Neuron (in vitro differentiated cells): ENCODE data around the gene PTX4.
"Not testable (repeated sequence)": the region's sequence is repeated elsewhere in the genome, so short reads cannot be mapped to it uniquely, and the experiment has no call there.

Experiments used
- H2AFZ ChIP-seq: one replicate; pipeline ENCODE4 v1.6.1; 2013; ENCODE audit warnings: low read depth, mild to moderate bottlenecking, inconsistent platforms, low read length, moderate library complexity
- H3K27me3 ChIP-seq: one replicate; pipeline ENCODE4 v1.6.1; 2013; ENCODE audit warnings: low read length; ENCODE audit not compliant: insufficient read depth
- H3K36me3 ChIP-seq: one replicate; pipeline ENCODE4 v1.6.1; 2013; ENCODE audit warnings: low read length; ENCODE audit not compliant: insufficient read depth
- H3K4me1 ChIP-seq: one replicate; pipeline ENCODE4 v1.6.1; 2013; ENCODE audit warnings: low read length; ENCODE audit not compliant: insufficient read depth
- H3K4me3 ChIP-seq: 2 replicates; pipeline ENCODE4 v1.5.1; 2013; ENCODE audit warnings: mild to moderate bottlenecking, low read length, moderate library complexity
- H3K9me3 ChIP-seq: one replicate; pipeline ENCODE4 v1.6.1; 2013; ENCODE audit warnings: low read length

The PTX4 gene

DNA sequence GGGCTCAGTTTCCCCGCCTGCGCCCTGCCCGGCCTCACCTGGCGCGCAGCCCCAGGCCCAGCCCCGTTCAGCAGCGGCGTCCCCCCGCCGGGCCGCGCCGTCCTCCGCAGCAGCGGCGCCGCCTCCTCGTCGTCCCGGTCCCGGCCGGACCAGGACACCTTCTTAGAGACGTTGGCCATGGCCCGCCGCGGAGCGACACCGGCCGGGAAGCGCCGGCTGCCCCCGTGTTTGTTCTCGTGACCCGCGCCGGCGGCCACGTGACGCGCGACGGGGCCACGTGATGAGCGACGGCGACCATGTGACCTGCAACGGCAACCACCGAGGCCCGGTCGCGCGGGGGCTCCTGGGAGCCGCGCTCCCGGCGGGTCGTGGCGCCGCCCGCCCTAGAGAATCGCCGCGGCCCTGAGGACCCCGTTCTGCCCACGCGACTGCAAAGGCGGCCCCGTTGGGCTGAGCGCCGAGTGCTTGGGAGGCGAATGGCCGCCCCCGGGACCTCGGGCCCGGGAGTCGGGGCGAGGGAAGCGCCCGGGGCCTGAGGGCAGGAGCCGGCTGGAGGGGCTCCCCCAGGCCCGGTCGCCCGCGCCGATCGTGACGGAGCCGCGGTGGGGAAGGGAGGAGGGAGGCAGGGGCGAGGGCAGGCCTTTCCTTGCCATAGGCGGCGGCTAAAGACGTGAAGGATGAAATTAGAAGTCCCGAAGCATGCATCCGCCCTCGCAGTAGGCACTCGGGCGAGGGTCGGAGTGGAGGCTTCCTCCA is 13.8 kb downstream of the PTX4 start, which contains the start of gene CLCN7:
Gene CLCN7, minus strand, starts transcription at position 233 of the 756 bp plus-strand sequence. Its CDS starts 54 bp downstream, at position 179.
- Histone ChIP-seq H3K4me1 (peaks cover 12% of the 10 kb centered on the region), H3K9me3 (no peaks in the 10 kb centered on the region), H2AFZ (peak within 1 kb of the TSS; percentile 95), H3K36me3 (no peaks in the 10 kb centered on the region), H3K27me3 (no peaks in the 10 kb centered on the region), H3K4me3 (peak within 1 kb of the TSS; percentile 89)

DNA sequence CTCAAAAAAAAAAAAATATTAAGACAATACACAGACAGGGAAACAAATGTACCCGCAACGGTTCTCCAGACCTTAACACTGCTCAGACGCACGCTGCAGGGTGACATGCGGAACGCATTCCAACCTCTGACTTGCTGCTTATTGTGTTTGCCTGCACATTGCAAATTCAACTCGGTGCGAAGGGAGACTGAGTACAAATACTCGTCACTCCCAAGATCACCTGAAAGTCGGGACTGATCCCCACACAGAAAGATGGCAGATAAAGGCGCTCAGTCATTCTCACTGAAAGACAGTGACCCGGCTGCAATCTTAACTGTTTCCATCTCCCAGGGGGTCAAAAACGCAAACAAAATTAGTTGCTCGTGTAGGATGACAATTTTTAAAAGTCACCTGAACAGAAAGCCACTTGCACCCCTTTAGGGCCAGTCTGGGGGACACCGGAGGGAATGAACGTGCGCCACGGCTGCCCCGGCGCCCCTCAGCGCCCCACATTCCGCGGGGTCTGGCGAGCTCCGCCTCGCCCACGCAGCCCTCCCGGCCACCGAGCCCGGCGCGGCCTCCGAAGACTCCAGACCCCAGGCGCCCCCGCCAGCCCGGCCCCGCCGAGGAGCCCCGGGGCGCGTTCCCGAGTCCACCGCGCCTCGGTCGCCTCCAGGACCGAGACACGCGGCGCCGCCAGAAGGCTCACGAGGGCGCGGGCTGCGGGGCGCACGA is 14.5 kb downstream of the PTX4 start:
- peak overlapping the region; percentile 95 for H2AFZ ChIP-seq
- peak overlapping the region; percentile 89 for H3K4me3 ChIP-seq
- H3K4me1 ChIP-seq = peaks cover 12% of the 10 kb centered on the region
- H3K9me3 ChIP-seq = no peaks in the 10 kb centered on the region
- H3K27me3 ChIP-seq = no peaks in the 10 kb centered on the region
- H3K36me3 ChIP-seq = no peaks in the 10 kb centered on the region

DNA sequence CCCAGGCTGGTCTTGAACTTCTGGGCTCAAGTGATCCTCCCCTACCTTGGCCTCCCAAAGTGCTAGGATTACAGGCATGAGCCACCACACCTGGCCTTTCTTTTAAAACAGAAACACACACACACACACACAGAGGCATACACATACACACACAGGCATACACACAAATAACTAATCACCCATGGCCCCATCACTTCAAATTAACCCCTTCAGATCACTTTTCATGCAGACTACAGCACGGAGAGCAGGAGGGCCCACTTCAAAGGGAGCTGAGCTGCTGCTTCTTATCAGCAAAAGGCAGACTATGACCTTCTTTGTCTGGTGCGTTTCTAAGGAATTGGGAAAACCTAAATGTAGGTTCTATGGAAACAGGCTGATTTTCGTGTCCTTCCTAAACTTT is 15.8 kb downstream of the PTX4 start:
- Histone ChIP-seq H3K4me3 (no peak overlapping the region), H3K36me3 (no peaks in the 10 kb centered on the region), H3K27me3 (no peaks in the 10 kb centered on the region), H2AFZ (no peak overlapping the region), H3K9me3 (no peaks in the 10 kb centered on the region), H3K4me1 (peaks cover 12% of the 10 kb centered on the region)

DNA sequence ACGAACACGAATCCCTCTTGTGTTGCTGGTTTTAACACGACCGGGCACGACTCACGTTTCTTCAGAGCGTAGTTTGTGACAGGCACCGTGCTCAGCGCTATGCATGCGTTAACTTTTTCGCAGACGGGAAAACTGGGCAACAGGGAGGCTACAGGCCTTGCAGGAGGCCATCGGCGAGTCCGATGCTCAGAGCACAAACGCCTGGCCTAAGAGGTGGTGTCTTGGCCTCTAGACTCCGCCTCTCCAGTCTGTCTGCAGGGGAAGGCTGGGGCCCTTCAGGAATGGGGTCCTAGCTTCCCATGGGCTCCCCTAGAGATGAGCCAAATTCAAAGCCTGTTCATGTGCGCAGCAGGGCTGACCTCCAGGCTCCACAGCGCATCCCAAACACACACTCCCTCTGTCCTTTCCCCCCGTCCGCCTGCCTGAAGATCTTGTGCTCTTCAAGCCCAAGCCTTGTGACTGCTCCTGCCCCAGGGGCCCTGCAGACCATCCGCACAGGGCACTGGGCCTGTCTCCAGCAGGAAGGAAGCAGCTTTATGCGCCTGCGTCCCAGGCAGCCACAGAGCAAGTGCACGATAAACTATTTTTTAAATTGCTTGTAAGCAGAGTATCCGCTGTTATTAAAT is 17.1 kb downstream of the PTX4 start:
- H3K36me3 ChIP-seq = no peaks in the 10 kb centered on the region
- peaks cover 12% of the 10 kb centered on the region for H3K4me1 ChIP-seq
- H3K9me3 ChIP-seq = no peaks in the 10 kb centered on the region
- no peak overlapping the region for H3K4me3 ChIP-seq
- no peak overlapping the region for H2AFZ ChIP-seq
- H3K27me3 ChIP-seq = no peaks in the 10 kb centered on the region

DNA sequence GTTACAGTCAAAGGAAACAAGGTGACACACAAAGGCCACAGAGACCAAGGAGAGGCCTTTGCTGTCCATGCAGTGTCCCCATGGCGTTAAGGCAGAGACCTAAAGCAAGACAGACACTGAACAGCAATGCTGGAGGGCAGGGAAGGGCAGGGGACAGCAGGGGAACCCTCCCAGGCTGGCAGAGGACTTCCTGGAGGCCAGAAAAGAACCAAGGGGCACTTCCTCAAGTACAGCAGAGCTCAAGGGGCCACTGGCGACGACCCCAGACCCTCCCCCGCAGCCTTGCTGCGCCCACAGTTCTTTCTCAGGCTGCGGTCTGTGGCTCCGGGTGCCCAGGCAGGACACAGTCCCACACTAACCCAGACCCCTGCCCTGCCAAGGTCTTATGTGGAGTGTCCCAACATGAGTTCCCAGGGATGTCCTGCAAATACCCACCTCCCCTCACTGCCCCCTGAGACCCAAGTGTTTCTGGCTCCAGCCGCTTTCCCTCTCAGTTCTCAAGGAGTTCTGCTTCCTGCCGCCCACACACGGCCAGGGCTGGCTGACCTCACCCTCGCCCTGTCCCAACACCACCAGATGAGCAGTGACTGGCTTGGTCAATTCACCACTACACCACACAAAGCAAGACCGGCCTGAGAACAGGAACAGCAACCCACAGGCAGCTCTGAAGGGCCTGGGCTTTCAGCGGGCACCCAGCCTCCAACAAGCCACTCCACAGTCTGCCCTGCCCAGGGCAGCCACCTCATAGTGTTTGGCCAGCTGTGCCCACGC is 18.1 kb downstream of the PTX4 start:
- Histone ChIP-seq H3K27me3 (no peaks in the 10 kb centered on the region), H3K9me3 (no peaks in the 10 kb centered on the region), H3K36me3 (no peaks in the 10 kb centered on the region), H3K4me3 (no peak overlapping the region), H3K4me1 (peaks cover 12% of the 10 kb centered on the region), H2AFZ (no peak overlapping the region)

DNA sequence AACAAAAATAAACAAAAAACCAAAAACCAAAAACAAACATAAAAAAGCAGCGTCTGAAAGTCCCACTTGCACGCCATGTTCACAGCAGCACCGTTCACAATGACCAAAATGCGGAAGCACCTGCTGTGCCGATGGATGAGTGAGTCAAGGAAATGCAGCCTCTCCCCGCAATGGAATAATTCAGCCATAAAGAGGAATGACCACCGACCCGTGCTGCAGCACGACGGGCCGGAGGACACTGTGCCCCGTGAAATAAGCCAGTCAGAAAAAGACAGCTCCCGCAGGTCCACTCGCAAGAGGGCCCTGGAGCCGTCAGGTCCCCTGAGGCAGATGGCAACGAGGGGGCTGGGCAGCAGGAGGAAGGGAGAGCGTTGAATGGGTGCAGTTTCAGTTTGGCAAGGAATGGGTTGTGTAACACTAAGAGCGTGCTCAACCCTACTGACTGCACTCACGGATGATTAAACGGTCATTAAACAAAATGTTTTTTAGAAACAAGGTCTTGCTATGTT is 19.0 kb downstream of the PTX4 start:
- Histone ChIP-seq H3K36me3 (no peaks in the 10 kb centered on the region), H3K27me3 (no peaks in the 10 kb centered on the region), H3K4me3 (no peak overlapping the region), H3K4me1 (peaks cover 10% of the 10 kb centered on the region), H2AFZ (no peak overlapping the region), H3K9me3 (no peaks in the 10 kb centered on the region)

DNA sequence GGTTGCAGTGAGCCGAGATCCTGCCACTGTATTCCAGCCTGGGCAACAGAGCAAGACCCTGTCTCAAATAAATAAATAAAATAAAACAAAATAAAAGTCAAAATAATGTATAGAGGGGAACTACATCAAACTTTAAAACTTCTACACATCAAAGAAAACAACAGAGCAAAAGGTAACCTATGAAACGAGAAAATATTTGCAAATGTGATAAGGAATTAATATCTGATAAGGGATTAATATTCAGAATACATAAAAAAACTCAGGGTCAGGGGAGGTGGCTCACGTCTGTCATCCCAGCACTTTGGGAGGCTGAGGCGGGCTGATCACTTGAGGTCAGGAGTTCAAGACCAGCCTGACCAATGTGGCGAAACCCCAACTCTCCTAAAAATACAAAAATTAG is 19.6 kb downstream of the PTX4 start:
- H2AFZ ChIP-seq, H3K36me3 ChIP-seq, H3K4me3 ChIP-seq, H3K27me3 ChIP-seq, H3K9me3 ChIP-seq, H3K4me1 ChIP-seq: not testable (repeated sequence)

DNA sequence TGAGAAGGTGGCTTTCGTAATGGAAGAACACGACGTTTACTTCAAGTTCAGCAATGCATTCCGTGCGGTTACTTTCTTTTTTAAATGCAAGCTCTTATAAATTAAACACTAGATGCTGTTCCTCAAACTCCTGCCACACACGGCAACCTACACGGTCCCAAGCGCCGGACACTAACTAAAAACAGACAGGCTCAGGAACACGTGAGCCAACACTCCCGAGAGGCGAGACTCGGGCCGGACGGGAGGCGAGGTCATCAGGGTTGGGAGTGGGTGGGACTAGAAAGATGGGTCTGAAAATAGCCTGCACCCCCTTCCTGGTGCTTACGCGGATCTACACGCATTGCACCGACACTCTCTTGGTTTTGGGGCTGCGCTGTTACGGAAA is 20.3 kb downstream of the PTX4 start:
- no peak overlapping the region for H2AFZ ChIP-seq
- H3K4me3 ChIP-seq = no peak overlapping the region
- no peaks in the 10 kb centered on the region for H3K36me3 ChIP-seq
- H3K27me3 ChIP-seq = no peaks in the 10 kb centered on the region
- no peaks in the 10 kb centered on the region for H3K9me3 ChIP-seq
- H3K4me1 ChIP-seq = no peaks in the 10 kb centered on the region

DNA sequence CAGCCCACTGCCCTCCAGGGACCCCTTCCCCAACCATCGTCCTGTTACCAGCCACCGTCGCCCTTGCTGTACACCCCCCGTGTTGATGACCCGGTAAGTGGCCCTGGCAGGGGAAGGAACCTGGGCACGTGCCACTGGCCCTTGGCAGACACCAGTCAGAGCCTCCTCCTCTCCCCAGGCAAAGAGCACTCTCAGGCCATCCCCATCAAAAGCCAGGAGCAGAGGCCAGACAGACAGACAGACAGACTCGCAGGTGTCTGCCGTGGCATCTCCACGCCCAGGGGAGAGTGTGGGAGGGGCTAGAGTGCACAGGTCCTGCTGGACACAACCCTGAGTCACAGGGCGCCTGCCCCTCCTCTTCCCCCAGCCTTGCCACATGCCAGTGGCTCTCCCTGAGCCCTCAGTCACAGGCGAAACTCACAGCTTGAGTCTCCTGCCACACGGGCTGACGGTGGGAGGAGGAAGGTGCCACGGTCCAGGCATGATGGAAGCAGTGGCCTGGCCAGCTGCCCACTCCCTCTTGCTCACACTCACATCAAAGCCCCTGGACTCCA is 21.7 kb downstream of the PTX4 start:
- no peaks in the 10 kb centered on the region for H3K4me1 ChIP-seq
- no peak overlapping the region for H2AFZ ChIP-seq
- no peaks in the 10 kb centered on the region for H3K27me3 ChIP-seq
- no peaks in the 10 kb centered on the region for H3K9me3 ChIP-seq
- H3K4me3 ChIP-seq = no peak overlapping the region
- H3K36me3 ChIP-seq = peaks cover 6% of the 10 kb centered on the region

DNA sequence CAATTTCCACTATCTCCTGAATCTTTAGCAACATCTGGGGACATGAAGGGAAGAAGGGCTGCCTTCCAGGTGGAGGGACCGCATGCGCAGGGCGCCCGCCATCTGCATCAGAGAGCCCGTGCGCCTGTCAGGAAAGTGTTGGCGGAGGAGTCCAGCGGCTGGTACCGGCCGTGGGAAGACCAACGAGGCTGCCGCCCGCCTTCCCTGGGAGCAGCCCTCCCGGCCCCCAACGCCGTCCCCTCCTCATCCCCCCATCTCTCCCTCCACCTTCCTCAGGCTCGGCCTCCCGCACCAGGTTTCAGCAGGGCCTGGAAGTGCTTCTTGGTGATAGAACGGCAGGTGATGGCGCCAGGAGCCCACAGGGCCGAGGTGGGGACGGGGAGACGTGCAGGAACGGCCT is 22.7 kb downstream of the PTX4 start:
- Histone ChIP-seq H3K36me3 (peaks cover 10% of the 10 kb centered on the region), H3K9me3 (no peaks in the 10 kb centered on the region), H3K27me3 (no peaks in the 10 kb centered on the region), H3K4me1 (no peaks in the 10 kb centered on the region), H2AFZ (no peak overlapping the region), H3K4me3 (no peak overlapping the region)

DNA sequence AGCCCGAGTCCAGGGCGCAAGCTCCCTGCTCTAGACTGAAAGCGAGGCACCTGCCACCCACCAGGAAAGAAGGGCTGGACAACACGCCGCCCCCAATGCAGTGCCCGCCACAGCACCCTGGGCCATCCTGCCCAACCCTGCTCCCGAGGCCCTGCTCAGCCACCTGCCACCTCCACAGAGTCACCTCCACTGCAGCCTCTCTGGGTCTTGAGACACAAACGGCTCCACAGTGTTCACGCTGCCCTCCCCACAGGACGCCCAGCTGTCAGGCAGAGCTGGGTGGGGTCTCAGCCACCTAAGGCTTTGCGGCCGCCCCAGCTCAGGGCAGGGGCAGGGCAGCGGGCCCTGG is 23.2 kb downstream of the PTX4 start:
- Histone ChIP-seq H3K4me3 (no peak overlapping the region), H3K27me3 (no peaks in the 10 kb centered on the region), H3K36me3 (peaks cover 15% of the 10 kb centered on the region), H3K4me1 (no peaks in the 10 kb centered on the region), H3K9me3 (no peaks in the 10 kb centered on the region), H2AFZ (no peak overlapping the region)

DNA sequence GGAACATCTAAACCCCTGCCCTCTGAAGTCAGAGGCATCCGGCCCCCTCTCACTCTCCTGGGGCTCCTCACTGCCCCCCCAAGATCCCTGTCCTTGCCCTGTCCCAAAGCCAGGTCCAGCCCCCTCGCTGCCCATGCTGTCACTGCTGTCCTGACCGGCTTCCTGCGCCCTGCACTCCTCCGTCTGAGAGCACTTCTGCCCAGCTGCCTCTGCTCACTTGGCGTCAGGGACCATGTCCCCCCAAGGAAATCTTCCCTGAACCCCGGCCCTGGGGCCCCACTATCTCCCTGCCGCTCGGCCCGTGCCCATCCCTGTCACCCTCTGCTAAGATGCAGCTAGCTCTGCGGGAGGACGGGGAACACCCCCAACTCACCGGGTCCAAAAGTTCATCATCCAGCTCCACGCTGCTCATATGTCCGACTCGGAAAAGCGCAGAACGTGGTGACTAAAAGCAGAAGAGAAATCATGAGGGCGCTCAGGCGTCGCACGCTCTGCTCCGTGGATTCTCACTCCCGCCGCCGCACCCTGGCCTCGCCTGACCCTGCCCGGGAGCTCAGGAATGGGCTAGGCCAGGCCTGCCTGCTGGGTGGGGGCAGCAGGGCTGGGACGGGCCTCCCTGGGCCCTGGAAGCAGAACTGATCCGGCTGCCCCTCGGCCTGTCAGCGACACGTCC is 23.7 kb downstream of the PTX4 start:
- Histone ChIP-seq H3K9me3 (no peaks in the 10 kb centered on the region), H3K27me3 (no peaks in the 10 kb centered on the region), H3K36me3 (peaks cover 20% of the 10 kb centered on the region), H3K4me3 (no peak overlapping the region), H2AFZ (no peak overlapping the region), H3K4me1 (no peaks in the 10 kb centered on the region)
